NCI-H187 treated with DMSO at 0.1 percent for 48 hours (cell line): ENCODE measurements around the gene KRTAP4-2.
"Not testable (repeated sequence)": the region's sequence is repeated elsewhere in the genome, so short reads cannot be mapped to it uniquely, and the experiment has no call there.

Experiments used
- DNase-seq: peaks from one replicate; lab custom pipeline; 2025; lab: John Stamatoyannopoulos, UW

Gene KRTAP4-2

DNA sequence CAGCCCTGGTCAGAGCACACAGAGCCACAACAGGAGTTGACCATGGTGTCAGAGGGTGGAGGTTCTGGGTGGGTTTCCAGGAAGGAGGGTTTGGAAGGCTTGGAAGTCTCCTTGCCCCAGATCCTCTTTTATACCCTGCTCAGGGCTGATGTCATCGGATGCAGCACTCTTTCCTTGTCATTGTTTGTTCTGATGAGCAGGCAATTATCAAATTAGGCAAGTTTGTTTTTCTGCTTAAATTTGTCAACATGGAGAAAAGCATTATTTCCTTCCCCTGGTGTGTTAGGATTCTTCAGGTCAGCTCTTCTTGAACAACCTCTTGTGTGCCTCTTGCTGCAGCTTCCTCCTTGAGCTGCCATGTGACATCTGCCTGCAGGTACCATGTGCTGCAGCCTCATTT is 17.4 kb downstream of the KRTAP4-2 start, which contains the start of gene KRTAP4-4:
TSS of gene KRTAP4-4 (minus strand) at position 101 of the 400 bp plus-strand sequence. CDS start at position 44, 57 bp downstream.
- DNase-seq: no peak

GRCh38 chr17:41160190-41160589 is 17.8 kb downstream of the KRTAP4-2 start:
- not testable (repeated sequence) for DNase-seq

GRCh38 chr17:41153856-41154255 is 24.2 kb downstream of the KRTAP4-2 start:
- DNase-seq: no peak

DNA sequence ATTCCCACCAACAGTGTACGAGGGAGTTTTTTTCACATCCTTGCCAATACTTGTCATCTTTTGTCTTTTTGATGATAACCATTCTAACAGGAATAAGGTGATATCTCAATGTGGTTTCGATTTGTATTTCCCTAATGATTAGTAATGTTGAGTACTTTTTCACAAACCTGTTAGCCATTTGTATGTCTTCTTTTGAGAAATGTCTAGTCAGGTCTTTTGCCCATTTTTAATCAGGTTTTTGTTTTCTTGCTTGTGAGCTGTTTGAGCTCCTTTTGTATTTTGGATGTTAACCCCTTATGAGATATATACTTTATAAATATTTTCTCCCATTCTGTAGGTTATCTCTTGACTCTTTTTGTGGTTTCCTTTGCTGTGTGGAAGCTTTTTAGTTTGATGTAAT is 26.5 kb downstream of the KRTAP4-2 start:
- no peak for DNase-seq

GRCh38 chr17:41150026-41150425 is 28.0 kb downstream of the KRTAP4-2 start:
- no peak for DNase-seq

- no peak for DNase-seq
These were observed 28.4 kb downstream of the KRTAP4-2 start, which contains the start of gene KRTAP4-5 for GRCh38 chr17:41149652-41149985. KRTAP4-5 (minus strand) TSS chr17:41149825; CDS start chr17:41149767, 58 bp downstream.

DNA sequence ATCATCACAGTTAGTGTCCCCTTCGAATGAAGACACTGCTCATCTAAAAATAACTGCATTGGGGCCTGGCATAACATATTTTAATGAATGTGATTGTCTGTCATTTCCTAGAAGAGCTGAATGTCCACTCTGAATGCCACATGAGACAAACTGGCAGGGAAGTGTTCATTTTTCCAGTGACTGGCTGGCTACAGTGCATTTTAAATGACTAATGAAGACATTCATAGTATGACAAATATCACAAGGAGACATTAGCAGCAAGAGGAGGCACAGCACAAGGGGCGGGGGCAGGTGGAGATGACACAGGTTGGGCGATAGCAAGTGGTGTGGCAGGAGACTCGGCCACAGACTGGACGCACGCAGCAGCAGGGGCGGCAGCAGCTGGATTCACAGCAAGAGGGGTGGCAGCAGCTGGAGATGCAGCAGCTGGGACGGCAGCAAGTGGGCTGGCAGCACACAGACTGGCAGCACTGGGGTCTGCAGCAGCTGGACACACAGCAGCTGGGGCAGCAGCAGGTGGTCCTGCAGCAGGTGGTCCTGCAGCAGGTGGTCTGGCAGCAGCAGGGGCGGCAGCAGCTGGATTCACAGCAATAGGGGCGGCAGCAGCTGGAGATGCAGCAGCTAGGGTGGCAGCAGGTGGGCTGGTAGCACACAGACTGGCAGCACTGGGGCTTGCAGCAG is 28.9 kb downstream of the KRTAP4-2 start:
- DNase-seq: not testable (repeated sequence)

DNA sequence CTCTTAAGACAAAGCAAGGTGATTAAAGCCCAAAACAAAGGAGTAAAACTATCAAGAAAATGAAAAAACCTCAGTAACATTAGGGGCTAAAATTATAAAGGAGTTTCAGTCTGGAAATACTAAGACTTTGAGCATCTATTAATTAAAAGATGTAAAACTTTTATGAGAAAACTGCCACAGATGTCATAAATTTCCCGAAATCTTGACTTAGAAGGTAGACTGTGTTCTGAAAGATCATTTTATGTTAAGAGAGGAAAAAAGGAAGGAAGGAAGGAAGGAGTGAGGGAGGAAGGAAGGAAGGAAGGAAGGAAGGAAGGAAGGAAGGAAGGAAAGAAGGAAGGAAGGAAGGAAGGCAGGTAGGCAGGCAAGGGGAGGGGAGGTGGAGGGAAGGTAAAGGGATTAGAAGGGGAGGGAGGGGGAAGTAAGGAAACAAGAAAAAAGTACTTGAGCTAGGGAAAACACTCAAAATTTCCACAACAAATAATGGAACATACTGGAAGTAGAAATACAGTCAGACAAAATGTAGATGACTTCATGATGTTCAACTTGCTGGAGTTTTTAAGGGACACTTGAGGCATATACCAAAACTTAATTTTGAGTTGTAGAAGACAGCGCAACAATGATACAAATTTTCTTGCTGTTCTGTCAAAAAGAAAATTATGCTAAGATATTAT is 30.4 kb downstream of the KRTAP4-2 start:
- no peak for DNase-seq

DNA sequence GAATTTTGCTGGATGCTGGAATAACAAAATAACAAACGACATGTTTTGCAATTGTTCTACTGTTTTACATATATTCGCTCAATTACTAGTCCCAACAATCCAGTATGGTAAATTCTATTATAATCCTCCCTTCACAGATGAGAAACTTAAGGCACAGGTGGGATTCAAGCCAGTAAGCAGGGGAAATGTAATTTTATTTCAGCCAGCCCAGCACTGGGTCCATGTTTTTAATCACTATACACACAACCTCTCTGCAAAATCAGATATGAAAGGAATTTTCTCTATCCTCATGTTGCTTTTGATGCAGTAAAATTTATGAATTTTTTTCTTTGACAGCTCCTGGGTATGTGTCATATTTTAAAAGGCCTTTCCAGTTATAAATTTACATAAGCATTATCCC is 32.8 kb downstream of the KRTAP4-2 start:
- no peak for DNase-seq

- DNase-seq: no peak
These were observed 33.2 kb downstream of the KRTAP4-2 start for GRCh38 chr17:41144846-41145245.

- no peak for DNase-seq
These were observed 36.7 kb downstream of the KRTAP4-2 start for GRCh38 chr17:41141361-41141760.

DNA sequence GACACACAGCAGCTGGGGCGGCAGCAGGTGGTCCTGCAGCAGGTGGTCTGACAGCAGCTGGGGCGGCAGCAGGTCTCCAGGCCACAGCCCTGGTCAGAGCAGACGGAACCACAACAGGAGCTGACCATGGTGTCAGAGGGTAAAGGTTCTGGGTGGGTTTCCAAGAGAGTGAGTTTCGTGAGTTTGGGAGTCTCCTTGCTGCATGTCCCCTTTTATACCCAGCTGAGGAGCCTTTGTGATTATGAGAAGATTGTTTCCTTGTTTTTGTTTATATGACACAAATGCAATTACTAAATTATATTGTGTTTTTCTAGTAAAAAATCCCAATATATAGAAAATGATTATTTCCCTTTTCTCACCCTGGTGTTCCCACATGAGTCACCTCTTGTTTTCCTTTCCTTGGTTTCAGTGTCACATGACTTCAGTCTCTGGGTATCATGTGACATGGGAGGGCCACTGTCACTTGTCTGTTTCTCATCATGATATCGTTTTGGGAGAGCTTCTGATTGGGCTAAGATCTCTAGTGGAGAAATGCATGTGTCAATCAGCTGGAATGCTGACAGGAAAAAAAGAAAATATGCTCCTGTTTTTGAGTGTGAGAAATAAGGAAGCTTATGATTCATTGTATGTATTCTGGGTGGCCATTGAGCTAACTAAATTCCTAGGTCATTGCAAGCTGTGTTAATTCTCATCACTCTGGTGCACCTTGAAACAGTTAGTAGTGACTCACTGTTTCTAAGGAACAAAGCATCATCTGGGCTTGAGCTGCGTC is 37.5 kb downstream of the KRTAP4-2 start, which contains the start of gene KRTAP4-6:
TSS of gene KRTAP4-6 (minus strand) at position 185 of the 772 bp plus-strand sequence. CDS start at position 128, 57 bp downstream.
- no peak for DNase-seq

GRCh38 chr17:41139865-41140264 is 38.2 kb downstream of the KRTAP4-2 start:
- DNase-seq: not testable (repeated sequence)

- no peak for DNase-seq
These were observed 43.9 kb downstream of the KRTAP4-2 start for GRCh38 chr17:41133880-41134735.

DNA sequence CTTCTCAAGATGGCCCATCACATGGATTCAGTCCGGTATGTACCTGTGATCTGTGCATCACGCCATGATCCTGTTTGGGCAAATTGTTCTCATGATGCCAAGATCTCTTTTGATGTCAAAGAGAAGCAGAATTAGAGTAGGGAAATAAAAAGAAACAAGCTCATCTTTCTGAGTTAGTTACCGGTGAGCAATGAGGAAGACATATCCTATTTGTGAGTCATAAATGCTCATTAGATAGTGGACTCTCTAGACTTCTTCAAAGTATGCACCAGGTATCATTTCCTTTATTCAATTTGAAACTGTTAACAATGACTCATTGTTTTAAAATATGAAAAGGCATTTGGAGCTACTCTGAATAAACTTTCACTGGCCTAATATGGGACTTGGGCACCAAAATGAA is 46.0 kb downstream of the KRTAP4-2 start:
- DNase-seq: no peak
